Measurements from ENCODE around the gene SLC16A12.
A peak's percentile ranks its signal among the peaks of the same experiment; 100 is the strongest.
"Not testable (repeated sequence)": the region's sequence is repeated elsewhere in the genome, so short reads cannot be mapped to it uniquely, and the experiment has no call there.

The SLC16A12 gene

GRCh38 chr10:89419548-89419947, 115.8 kb downstream of the SLC16A12 start:
- DNase-seq (ENCODE audit: low read depth in 2 of 2) = no peak

GRCh38 chr10:89416465-89416864, 118.9 kb downstream of the SLC16A12 start:
- no peak for DNase-seq (ENCODE audit: low read depth in 2 of 2)

DNA sequence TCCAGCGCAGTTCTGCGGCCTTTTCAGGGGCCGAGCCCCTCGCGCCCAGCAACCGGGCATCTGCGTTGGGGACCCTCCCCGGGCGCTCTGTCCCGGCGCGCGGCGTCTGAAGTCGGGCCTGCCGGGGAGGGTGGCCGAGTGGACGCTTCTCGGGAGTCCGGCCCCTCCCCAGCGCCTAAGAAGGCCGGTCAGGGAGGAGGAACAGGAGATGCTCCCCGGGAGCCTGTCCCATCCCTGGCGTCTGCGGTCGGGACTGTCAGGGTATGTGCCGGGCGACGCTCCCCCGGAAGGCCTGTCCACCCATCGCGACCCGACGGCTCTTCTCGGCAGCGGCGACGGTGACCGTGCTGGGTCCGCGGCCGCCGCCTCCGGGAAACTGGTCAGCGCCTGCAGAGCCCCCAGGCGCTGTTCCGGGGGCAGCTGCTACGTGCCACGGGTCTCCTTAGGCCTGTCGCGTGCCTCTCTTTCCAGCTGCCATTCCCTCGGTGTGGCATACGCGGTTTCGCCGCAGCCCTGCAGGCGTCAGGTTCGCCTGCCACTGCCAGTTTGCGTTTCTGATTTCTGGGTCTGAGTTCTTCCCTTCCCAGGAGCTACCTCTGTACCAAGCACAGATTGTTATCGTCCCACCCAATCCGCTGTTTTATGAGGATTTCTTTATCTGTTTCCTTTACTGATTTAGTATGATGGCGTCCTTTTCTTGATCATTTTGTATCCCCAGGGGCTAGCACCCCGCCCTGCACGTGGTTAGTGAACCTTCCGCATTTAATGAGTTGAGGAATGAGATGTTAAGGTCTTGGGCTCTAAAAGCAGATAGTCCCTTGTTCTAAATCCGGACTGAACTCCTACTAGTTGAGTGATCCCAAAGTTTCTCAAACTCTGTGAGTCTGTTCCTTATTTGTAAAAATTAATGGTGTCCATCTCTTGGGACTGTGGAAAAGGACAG, 120.2 kb downstream of the SLC16A12 start:
- DNase-seq (ENCODE audit: low read depth in 2 of 2) = no peak

GRCh38 chr10:89414146-89414878, 121.1 kb downstream of the SLC16A12 start, which contains the start of gene IFIT5:
TSS of gene IFIT5 (plus strand) at chr10:89414568. CDS start at chr10:89414799, 231 bp downstream.
- DNase-seq (ENCODE audit: low read depth in 2 of 2) = peak; percentile 33 to 38

DNA sequence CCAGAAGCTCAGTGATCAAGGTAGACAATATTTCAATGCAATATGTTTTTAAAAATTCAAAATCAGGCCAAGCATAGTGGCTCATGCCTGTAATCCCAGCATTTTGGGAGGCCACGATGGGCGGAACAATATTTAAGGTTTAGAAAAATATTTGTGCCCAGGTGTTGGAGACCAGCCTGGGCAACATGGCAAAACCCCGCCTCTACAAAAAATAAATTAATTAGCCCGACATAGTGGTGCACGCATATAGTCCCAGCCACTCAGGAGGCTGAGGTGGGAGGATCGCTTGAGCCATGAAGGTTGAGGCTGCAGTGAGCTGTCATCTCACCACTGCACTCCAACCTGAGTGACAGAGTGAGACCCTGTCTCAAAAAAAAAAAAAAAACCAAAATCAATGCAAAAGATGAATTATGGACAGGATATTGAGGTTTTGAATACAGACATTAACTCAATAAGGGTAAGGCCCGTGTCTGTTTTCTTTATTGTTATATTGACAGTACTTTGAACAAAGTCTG, 121.9 kb downstream of the SLC16A12 start:
- DNase-seq (ENCODE audit: low read depth in 2 of 2) = no peak

DNA sequence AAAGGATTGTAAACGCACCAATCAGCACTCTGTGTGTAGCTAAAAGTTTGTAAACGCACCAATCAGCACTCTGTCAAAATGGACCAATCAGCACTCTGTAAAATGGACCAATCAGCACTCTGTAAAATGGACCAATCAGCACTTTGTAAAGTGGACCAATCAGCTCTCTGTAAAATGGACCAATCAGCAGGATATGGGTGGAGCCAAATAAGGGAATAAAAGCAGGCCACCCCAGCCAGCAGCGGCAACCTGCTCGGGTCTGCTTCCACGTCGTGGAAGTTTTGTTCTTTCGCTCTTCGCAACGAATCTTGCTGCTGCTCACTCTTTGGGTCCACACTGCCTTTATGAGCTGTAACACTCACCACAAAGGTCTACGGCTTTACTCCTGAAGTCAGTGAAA, 123.1 kb downstream of the SLC16A12 start:
- DNase-seq (ENCODE audit: low read depth in 2 of 2) = not testable (repeated sequence)

GRCh38 chr10:89411135-89411534, 124.3 kb downstream of the SLC16A12 start:
- not testable (repeated sequence) for DNase-seq (ENCODE audit: low read depth in 2 of 2)

- DNase-seq (ENCODE audit: low read depth in 2 of 2) = not testable (repeated sequence)
These were observed 124.8 kb downstream of the SLC16A12 start for GRCh38 chr10:89410551-89410950.

DNA sequence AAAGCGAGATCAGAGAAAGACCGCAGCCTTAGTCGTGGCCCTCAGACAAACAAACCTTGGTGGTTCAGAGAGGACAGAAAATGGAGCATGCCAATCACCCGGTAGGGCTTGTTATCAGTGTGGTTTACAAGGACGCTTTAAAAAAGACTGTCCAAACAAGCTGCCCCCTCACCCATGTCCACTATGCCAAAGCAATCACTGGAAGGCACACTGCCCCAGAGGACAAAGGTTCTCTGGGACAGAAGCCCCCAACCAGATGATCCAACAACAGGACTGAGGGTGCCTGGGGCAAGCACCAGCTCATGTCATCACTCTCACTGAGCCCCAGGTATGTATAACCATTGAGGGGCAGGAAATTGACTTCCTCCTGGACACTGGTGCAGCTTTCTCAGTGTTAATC, 126.1 kb downstream of the SLC16A12 start:
- not testable (repeated sequence) for DNase-seq (ENCODE audit: low read depth in 2 of 2)

DNA sequence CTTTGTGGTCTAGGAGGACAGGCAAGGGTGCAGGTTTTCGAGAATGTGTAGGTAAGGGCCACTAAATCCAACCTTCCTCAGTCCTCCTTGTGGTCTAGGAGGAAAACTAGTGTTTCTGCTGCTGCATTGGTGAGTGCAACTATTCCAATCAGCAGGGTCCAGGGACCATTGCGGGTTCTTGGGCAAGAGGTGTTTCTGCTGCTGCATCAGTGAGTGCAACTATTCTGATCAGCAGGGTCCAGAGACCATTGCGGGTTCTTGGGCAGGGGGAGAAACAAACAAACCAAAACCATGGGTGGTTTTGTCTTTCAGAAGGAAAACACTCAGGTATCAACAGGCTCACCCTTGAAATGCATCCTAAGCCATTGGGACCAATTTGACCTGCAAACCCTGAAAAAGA, 127.6 kb downstream of the SLC16A12 start:
- not testable (repeated sequence) for DNase-seq (ENCODE audit: low read depth in 2 of 2)

DNA sequence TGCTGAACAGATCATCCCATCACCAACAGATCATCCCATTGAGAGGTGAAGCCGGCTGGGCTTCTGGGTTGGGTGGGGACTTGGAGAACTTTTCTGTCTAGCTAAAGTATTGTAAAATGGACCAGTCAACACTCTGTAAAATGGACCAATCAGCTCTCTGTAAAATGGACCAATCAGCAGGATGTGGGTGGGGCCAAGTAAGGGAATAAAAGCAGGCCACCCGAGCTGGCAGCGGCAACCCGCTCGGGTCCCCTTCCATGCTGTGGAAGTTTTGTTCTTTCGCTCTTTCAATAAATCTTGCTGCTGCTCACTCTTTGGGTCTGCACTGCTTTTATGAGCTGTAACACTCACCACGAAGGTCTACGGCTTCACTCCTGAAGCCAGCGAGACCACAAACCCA, 129.2 kb downstream of the SLC16A12 start:
- DNase-seq (ENCODE audit: low read depth in 2 of 2) = not testable (repeated sequence)

DNA sequence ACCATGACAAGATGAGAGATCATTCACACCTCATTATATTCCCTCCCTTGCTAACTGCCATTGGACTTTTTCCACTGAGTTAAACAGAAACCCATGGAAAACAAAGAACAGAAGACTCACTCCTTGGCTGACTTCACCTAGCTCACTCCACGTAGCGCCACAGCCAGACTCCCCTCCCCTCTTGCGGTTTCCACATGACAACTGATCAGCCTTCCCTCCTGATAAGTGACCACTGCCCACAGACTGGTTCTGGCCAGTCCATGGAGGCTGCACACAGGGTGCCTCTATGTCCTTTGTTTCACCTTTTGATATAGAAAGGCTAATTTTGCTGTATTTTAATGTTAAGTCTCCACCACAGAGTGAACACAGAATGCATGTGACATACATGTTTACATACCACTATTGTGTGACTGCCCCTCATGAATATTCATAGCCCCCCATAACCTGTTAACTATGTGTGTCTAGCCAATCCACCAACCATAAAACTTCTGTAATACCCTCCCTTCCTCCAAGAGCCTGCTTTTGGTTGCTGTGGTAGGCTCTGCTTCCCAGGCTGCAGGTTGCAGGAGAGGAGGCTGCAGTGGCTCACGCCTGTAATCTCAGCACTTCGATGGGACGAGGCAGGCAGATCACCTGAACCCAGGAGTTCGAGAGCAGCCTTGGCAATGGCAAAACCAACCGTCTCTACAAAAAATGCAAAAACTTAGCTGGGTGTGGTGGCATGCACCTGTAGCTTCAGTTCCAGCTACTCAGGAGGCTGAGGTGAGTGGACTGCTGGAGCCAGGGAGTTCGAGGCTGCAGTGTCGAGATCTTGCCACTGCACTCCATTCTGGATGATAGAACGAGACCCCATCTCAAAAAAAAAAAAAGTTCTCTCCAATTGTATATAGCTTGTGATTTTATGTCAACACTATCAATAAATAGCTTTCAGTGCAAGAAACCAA, 131.0 kb downstream of the SLC16A12 start:
- no peak for DNase-seq (ENCODE audit: low read depth in 2 of 2)

- no peak for DNase-seq (ENCODE audit: low read depth in 2 of 2)
These were observed 132.4 kb downstream of the SLC16A12 start for GRCh38 chr10:89403043-89403442.

DNA sequence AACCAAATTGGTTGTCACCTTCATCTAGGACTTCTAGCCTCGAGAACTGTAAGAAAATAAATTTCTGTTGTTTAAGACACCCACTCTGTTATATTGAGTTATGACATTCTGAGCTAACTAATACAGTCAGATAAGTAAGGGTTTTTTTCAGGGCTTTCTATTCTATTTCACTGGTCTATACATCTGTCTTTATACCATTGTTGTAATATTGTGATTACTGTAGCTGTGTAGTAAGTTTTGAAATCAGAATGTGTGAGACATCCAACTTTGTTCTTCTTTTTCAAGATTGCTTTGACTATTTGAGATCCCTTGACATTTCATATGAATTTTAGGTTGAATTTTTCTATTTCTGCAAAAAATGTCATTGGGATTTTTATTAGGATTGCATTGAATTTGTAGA, 135.4 kb downstream of the SLC16A12 start:
- no peak for DNase-seq (ENCODE audit: low read depth in 2 of 2)

DNA sequence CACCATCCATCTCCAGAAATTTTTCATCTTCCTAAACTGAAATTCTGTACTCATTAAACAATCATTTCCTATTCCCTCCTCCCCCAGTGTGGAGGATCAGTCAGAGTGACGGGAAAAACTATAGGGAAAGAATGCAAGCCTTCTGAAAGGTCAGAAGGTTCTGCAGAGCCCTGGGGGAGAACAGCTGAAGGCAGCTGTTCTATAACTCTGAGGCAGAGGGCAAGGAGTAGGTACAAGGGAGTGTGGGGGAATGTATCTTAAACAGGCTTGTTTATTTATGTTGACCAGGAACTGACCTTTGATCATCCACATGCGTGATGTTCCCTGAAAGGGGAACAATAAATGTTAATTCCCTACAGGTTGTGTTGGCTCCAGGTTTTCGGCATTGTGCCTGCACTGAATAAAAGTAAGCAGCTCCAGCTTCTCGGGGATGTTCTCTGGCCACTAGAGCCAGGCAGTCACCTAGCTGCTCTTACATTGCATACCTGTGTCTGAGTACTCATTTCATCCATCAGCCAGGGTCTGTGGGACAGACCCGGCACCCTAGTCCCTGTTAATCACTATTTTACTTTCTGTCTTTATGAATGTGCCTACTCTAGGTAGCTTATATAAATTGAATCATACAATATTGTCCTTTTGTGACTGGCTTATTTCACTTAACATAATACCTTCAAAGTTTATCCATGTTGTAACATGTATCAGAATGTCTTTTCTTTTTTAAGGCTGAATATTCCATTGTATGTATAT, 137.2 kb downstream of the SLC16A12 start:
- DNase-seq (ENCODE audit: low read depth in 2 of 2) = no peak

DNA sequence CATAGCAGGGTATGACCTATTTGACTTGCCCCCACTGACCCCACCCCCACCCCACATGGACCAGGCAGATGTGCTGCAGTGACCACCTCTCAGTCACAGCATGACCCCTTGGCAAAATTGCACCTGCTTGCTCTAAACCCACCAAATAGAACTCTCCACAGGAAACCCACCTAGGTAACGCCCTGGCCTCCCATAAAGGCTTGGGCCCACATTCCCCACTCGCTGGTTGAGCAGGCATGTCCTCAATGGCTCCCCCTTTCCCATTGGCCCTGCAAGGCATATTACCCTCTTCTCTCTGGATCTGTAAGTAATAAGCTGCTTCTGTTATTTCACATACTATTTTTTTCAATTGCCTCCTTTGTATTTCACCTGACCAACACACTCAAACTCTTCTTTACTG, 140.3 kb downstream of the SLC16A12 start:
- no peak for DNase-seq (ENCODE audit: low read depth in 2 of 2)

- no peak for DNase-seq (ENCODE audit: low read depth in 2 of 2)
These were observed 141.5 kb downstream of the SLC16A12 start for GRCh38 chr10:89393898-89394297.

DNA sequence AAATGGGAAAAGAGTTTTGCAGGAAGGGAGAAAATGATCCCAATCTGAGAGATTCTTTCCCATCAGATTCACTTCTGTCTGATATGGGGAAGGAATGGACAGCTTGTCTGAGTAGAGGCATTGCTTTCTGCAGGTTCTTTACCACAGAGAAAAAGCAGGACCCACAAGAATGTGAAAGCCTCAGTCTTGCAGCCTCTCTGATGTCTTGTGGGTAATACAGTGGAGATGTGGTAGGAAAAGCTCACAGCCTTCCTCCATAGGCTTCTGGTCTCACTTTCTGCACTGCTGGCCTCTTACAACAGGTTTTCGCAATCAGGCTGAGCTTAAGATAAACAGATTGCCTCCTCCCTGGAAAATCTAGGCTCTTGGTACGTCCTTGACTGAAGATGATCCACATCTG, 142.4 kb downstream of the SLC16A12 start:
- DNase-seq (ENCODE audit: low read depth in 2 of 2) = peak; percentile 69 to 74

DNA sequence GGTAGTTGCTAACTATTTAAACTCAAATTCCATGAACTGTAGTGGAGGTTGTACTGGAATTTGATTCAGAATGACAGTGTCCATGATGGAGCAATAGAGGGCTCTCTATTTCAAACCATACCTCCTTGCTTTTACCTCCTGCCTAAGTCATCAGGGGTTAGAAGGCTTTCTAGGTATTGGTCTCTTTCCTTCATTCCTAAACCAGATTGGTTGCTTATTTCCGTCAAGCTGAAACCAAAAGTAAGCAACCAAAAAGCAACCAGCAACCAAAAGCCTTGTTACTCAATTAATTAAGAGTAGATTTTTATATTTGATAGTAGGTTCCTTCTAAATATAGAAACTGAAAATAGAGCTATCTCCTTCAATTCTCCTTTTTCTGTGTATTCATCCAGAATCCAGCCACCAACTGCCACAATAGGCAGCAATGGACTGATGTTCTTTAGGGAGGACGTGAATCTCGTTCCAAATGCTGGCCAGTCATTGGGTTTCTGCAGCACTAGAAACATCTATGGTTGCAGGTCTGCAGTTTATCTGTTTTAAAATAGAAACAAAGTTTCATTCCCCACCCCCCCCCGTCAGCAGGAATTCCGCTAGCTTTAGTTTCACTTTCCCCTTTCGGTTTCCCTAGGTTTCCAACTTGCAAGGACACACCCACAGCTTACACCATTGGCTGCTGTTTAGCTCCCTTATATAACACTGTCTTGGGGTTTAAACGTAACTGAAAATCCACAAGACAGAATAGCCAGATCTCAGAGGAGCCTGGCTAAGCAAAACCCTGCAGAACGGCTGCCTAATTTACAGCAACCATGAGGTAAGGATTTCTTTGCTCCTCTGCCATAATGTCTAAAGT, 143.3 kb downstream of the SLC16A12 start, which contains the start of gene IFIT1:
Gene IFIT1 (plus strand): TSS at position 717 of the 850 bp plus-strand sequence. CDS start 90 bp downstream, at position 807.
- peak; percentile 68 to 70 for DNase-seq (ENCODE audit: low read depth in 2 of 2)

GRCh38 chr10:89391226-89391576, 144.2 kb downstream of the SLC16A12 start:
- not testable (repeated sequence) for DNase-seq (ENCODE audit: low read depth in 2 of 2)
